HepG2 (cell line): ENCODE data around the gene NPFFR1.

ENCODE experiments used
- ARNT2 ChIP-seq: sonication (generic); formaldehyde crosslinking; IDR thresholded peaks from 2 replicates; pipeline ENCODE4 v1.8.0; 2022; ENCODE audit warnings: mild to moderate bottlenecking, low read depth, missing genetic modification reagents, moderate library complexity
- BRCA1 ChIP-seq: sonication (generic); formaldehyde crosslinking; IDR thresholded peaks from 2 replicates; pipeline ENCODE4 v1.4.0; 2020; ENCODE audit warnings: missing genetic modification reagents
- BRD4 ChIP-seq: sonication (generic); formaldehyde crosslinking; IDR thresholded peaks from 2 replicates; pipeline ENCODE4 v1.4.0; 2020; ENCODE audit warnings: missing genetic modification reagents
- EP300 ChIP-seq, 3 experiments: sonication (generic) in 1 of 3; formaldehyde crosslinking in 1 of 3; IDR thresholded peaks; 2 replicates each; pipeline versions ENCODE4 v1.5.1 to v1.6.1; 2011 to 2020; ENCODE audit warnings: low read depth in 2 of 3, low read length in 2 of 3, borderline replicate concordance in 1 of 3, improper control_type of control experiment in 1 of 3, mild to moderate bottlenecking in 1 of 3, missing genetic modification reagents in 1 of 3, moderate library complexity in 1 of 3
- ETS1 ChIP-seq: sonication (generic); formaldehyde crosslinking; IDR thresholded peaks from 2 replicates; pipeline ENCODE4 v1.4.0; 2020; ENCODE audit warnings: missing genetic modification reagents
- HDAC2 ChIP-seq: sonication (generic); formaldehyde crosslinking; IDR thresholded peaks from 2 replicates; pipeline ENCODE4 v1.4.0; 2020; ENCODE audit warnings: missing genetic modification reagents
- HNRNPK ChIP-seq: fragments of 200-400 bp; formaldehyde crosslinking; IDR thresholded peaks from 2 replicates; pipeline ENCODE4 v1.6.1; 2018; ENCODE audit warnings: low read length, low read depth, moderate library complexity, mild to moderate bottlenecking; ENCODE audit not compliant: poor library complexity, severe bottlenecking
- MTA1 ChIP-seq: sonication (generic); formaldehyde crosslinking; IDR thresholded peaks from 2 replicates; pipeline ENCODE4 v1.4.0; 2020; ENCODE audit warnings: missing genetic modification reagents, mild to moderate bottlenecking, borderline replicate concordance
- NFRKB ChIP-seq: fragments of 450-650 bp; IDR thresholded peaks from 2 replicates; pipeline ENCODE4 v1.6.1; 2017
- SMARCE1 ChIP-seq: fragments of 450-650 bp; IDR thresholded peaks from 2 replicates; pipeline ENCODE4 v1.6.1; 2017; ENCODE audit warnings: borderline replicate concordance
- ZNF33A ChIP-seq: sonication (generic); formaldehyde crosslinking; IDR thresholded peaks from 2 replicates; pipeline ENCODE4 v1.5.1; 2020; ENCODE audit warnings: missing genetic modification reagents, mild to moderate bottlenecking, moderate library complexity, borderline replicate concordance
- TF ChIP-seq, protein P1 (sequence below): sonication (generic); formaldehyde crosslinking; IDR thresholded peaks from 2 replicates; pipeline ENCODE4 v1.9.0; 2021; ENCODE audit warnings: missing genetic modification reagents, mild to moderate bottlenecking, borderline replicate concordance
- TF ChIP-seq, protein P2 (sequence below): sonication (generic); formaldehyde crosslinking; IDR thresholded peaks from 2 replicates; pipeline ENCODE4 v1.4.0; 2020; ENCODE audit warnings: missing genetic modification reagents

DNA sequence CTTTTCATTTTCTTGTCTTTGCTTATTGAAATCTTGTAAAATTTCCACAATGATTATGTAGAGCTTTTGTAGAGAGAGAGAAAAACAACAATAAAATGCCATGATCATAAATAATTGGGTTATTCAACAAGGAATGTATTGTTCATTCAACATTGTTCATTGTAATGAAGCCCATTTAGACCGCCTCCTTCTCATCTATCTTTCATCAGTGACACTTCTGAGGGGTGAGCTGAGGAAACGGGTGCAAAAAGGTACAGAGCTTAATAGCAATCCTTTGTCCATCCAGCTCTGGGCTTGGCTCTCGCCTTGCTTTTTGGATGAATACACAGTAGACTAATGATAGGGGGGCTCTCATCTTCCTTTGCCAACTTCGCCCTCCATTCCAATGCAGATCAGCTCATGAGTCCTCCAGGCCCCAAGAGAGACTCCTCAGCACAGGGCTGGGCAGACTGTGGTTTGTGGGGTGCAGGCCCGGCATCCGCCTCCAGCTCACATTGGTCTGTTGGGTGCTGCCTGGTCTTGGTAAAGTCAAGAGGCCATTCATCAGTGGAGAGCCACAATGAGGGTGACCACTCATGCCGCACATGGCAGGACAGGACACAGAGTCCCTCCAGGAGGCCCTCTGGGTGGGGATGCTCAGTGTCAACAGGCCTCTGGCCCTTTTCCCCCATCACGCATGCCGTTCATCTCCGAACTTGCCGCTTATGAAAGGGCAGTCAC is 32.7 kb downstream of the NPFFR1 start:
- TF ChIP-seq, protein P1, sequence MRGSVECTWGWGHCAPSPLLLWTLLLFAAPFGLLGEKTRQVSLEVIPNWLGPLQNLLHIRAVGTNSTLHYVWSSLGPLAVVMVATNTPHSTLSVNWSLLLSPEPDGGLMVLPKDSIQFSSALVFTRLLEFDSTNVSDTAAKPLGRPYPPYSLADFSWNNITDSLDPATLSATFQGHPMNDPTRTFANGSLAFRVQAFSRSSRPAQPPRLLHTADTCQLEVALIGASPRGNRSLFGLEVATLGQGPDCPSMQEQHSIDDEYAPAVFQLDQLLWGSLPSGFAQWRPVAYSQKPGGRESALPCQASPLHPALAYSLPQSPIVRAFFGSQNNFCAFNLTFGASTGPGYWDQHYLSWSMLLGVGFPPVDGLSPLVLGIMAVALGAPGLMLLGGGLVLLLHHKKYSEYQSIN (CRISPR knock-in tag) = no peak
- no peak for TF ChIP-seq HDAC2 (CRISPR knock-in tag)
- TF ChIP-seq ETS1 (CRISPR knock-in tag) = no peak
- no peak for TF ChIP-seq BRCA1
- TF ChIP-seq EP300 (IDR thresholded peaks at IDR 0.05; ENCODE audit: low read depth in 2 of 2, low read length in 2 of 2) = no peak
- no peak for TF ChIP-seq EP300 (CRISPR knock-in tag; IDR thresholded peaks at IDR 0.05; ENCODE audit: borderline replicate concordance)
- TF ChIP-seq, protein P2, sequence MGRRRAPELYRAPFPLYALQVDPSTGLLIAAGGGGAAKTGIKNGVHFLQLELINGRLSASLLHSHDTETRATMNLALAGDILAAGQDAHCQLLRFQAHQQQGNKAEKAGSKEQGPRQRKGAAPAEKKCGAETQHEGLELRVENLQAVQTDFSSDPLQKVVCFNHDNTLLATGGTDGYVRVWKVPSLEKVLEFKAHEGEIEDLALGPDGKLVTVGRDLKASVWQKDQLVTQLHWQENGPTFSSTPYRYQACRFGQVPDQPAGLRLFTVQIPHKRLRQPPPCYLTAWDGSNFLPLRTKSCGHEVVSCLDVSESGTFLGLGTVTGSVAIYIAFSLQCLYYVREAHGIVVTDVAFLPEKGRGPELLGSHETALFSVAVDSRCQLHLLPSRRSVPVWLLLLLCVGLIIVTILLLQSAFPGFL (CRISPR knock-in tag) = no peak
- no peak for TF ChIP-seq SMARCE1
- no peak for TF ChIP-seq MTA1
- TF ChIP-seq ARNT2 (CRISPR knock-in tag) = no peak
- TF ChIP-seq ZNF33A (CRISPR knock-in tag) = no peak
- TF ChIP-seq BRD4 (CRISPR knock-in tag) = no peak
- no peak for TF ChIP-seq HNRNPK
- TF ChIP-seq NFRKB = no peak
